Muscle layer of duodenum (tissue), 2 donors: ENCODE results near the gene OGDH.

Experiments used
- H3K27ac ChIP-seq: one replicate; pipeline ENCODE4 v1.7.0; 2013; ENCODE audit warnings: mild to moderate bottlenecking, low read length
- H3K27me3 ChIP-seq: one replicate; pipeline ENCODE4 v1.7.0; 2013; ENCODE audit warnings: low read depth, mild to moderate bottlenecking, control low read depth, low read length
- H3K36me3 ChIP-seq, 2 donors: one replicate each; pipeline ENCODE4 v1.7.0; 2013; ENCODE audit warnings: low read length in 2 of 2, control low read depth in 1 of 2, mild to moderate bottlenecking in 1 of 2; ENCODE audit not compliant: insufficient read depth in 2 of 2, control insufficient read depth in 1 of 2
- H3K4me1 ChIP-seq, 2 donors: one replicate each; pipeline ENCODE4 v1.7.0; 2013; ENCODE audit warnings: low read length in 2 of 2, mild to moderate bottlenecking in 2 of 2, control low read depth in 1 of 2, moderate library complexity in 1 of 2; ENCODE audit not compliant: insufficient read depth in 2 of 2, control insufficient read depth in 1 of 2
- H3K4me3 ChIP-seq, 2 donors: one replicate each; pipeline ENCODE4 v1.7.0; 2013; ENCODE audit warnings: low read length in 2 of 2, low read depth in 1 of 2, mild to moderate bottlenecking in 1 of 2
- H3K9me3 ChIP-seq, 2 donors: one replicate each; pipeline ENCODE4 v1.7.0; 2013; ENCODE audit warnings: low read length in 2 of 2, control low read depth in 1 of 2, mild to moderate bottlenecking in 1 of 2; ENCODE audit not compliant: control insufficient read depth in 1 of 2
- donor health status: healthy.

OGDH gene

DNA sequence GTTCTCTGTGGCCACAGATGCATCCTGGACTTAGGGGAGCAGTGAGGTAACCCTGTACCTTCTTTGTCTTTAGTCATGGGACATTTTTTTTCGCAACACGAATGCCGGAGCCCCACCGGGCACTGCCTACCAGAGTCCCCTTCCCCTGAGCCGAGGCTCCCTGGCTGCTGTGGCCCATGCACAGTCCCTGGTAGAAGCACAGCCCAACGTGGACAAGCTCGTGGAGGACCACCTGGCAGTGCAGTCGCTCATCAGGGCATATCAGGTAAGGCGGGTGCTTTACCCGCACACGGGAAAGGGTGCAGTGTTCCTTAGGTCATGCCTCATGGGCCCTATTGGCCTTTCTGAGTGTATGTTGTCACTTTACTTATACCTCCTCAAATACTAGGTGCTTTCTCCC lies 38.8 kb downstream of the OGDH start:
- peaks cover 36 to 39% of the 10 kb centered on the region in 2 donors for H3K36me3 ChIP-seq
- no peak overlapping the region for H3K4me3 ChIP-seq
- no peaks in the 10 kb centered on the region for H3K27me3 ChIP-seq
- no peak overlapping the region for H3K27ac ChIP-seq
- peaks cover 4% of the 10 kb centered on the region in 2 donors for H3K4me1 ChIP-seq
- H3K9me3 ChIP-seq: no peaks in the 10 kb centered on the region

DNA sequence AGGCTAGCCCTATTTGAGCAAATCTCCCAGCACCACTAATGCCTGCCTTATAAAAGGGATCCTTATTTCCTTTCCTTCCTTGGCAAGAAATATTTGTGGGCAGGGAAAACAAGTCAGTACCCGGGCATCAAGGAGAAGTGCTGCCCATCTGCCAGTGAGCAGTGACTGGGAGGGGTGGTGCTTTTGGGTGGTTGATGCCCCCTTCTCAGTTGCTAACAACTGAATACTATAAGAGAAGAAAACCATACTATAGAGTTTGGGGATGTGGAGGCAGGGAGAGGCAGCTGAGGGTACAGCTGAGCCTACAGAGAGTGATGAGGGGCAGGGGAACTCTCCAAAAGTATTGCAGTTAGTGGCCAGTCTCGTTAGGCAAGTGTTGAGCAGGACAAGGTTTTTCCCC lies 39.3 kb downstream of the OGDH start:
- no peaks in the 10 kb centered on the region for H3K9me3 ChIP-seq
- H3K27me3 ChIP-seq: no peaks in the 10 kb centered on the region
- H3K36me3 ChIP-seq: peaks cover 37 to 39% of the 10 kb centered on the region in 2 donors
- no peak overlapping the region for H3K27ac ChIP-seq
- H3K4me1 ChIP-seq: no peaks in the 10 kb centered on the region
- H3K4me3 ChIP-seq: no peak overlapping the region

DNA sequence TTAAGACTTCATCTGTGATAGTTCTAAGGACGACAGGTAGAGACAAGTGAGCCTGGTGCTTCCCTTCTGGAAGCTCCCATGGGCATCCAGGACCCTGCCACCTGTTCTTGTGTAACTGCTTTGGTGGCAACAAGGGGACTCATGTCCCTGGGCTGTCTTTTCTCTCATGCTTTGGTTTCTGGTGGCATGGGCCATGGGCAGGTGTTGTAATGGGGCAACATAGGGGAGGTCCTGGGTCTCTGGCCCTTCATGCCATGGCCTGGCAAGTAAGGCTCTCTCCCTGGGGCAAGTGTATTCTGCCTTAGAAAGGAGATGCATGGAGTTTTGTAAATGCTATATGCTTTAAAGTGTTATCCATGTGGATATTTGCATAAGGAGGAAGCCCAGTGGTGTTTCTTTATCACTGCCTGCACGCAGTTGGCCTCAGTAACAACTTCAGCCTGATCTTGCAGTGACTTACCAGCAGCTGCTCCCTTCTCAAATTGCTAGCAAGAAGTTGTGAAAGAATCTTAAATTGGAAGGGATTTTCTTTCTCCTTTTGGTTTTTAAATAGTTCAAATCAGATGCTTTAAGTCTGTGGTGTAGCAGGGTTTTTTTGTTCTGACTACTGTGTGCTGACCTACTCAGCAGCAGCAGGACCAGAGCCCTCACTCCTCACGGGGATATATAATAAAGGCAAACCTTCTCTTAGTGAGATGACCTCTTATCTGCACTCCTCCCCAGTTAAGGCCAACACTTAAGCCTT lies 39.9 kb downstream of the OGDH start:
- Histone ChIP-seq H3K27ac (no peak overlapping the region), H3K36me3 (peaks cover 37 to 39% of the 10 kb centered on the region in 2 donors)

DNA sequence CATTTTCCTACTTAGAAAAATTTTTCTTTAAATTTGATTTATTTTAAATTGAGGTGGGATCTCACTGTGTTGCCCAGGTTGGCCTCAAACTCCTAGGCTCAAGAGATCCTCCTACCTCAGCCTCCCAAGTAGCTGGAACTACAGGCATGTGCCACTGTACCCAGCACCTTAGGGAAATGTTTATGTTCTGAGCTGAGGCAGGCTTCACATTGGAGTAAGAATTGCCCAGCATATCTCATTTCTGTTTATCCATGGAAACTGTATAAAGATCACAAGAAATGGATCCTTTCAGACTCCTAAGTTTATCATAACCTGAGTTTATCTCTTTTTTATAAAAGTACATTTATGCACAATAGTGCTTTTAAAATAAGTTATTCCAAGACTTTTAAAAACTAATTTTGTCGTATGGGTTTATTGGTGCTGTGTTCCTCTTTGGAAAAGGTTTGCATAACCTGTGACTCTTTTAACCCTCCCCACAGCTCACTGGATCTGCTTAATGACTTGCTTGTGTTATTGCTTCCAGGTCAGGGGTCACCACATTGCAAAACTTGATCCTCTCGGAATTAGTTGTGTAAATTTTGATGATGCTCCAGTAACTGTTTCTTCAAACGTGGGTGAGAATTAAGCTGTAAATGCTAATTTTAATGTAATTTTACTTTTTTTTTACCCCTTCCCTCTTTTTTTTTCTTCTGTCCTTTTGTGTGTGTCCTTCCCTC lies 40.7 kb downstream of the OGDH start:
- H3K4me3 ChIP-seq: no peak overlapping the region
- H3K27ac ChIP-seq: no peak overlapping the region
- no peaks in the 10 kb centered on the region for H3K9me3 ChIP-seq
- no peaks in the 10 kb centered on the region for H3K27me3 ChIP-seq
- H3K36me3 ChIP-seq: peaks cover 37 to 39% of the 10 kb centered on the region in 2 donors
- H3K4me1 ChIP-seq: no peaks in the 10 kb centered on the region

More for the DNA sequence above, 39.9 kb downstream of the OGDH start:
- Histone ChIP-seq H3K4me1 (no peaks in the 10 kb centered on the region), H3K9me3 (no peaks in the 10 kb centered on the region), H3K27me3 (no peaks in the 10 kb centered on the region), H3K4me3 (no peak overlapping the region)

DNA sequence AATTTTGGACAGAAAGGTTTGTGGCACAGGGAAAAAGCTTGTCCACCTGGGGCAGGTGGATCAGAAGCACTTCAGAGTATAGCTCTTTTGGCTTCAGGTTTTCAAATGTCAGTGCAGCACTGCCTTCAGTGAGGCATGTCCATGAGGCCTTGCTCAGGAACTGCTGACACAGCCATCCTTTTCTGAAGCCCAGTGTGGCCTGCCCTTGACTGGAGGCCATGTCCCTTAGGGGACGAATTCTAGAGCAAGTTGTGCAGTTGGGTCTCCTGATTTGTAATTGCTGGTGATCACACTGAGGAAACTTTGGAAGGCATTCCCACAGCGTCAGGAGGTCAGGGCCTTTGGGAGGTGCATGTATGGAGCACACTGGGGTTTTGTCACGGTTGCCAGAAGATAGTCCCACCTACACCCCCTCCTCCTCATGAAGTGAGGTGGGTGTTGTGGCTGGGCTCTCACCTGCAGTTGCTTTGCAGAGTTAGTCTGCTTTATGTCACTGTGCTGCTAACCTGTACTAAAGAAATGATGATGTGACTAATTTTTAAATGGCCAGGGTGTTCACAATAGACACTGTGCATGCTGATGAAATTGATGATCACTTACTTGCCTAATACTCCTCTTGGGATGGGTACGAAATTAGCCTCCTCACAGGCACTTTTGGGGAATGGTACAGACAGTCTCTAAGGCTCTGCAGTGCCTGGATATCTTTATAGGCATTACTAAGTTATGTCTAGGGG lies 41.7 kb downstream of the OGDH start:
- Histone ChIP-seq H3K27me3 (no peaks in the 10 kb centered on the region), H3K4me3 (no peak overlapping the region), H3K36me3 (peaks cover 37 to 39% of the 10 kb centered on the region in 2 donors), H3K27ac (no peak overlapping the region), H3K4me1 (no peaks in the 10 kb centered on the region), H3K9me3 (no peaks in the 10 kb centered on the region)

DNA sequence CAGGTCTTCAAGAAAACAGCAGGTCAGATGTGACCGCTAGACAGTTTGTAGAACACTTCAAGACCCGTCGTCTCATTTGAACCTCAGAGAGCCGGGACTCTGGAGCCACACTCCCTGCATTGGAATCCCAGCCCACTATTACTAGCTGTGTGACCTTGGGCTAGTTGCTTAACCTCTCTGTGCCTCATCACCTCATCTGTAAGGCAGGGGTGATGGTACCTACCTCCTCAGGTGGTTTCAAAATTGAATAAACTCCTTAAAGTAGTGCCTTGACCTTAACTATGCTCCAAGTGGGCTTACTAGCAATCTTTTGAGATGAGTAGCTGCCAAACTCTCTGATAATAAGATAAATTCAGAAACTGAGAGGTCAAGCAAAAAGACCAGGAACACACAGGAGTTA lies 43.8 kb downstream of the OGDH start:
- Histone ChIP-seq H3K4me1 (no peaks in the 10 kb centered on the region), H3K36me3 (peaks cover 44 to 48% of the 10 kb centered on the region in 2 donors), H3K9me3 (no peaks in the 10 kb centered on the region), H3K27me3 (no peaks in the 10 kb centered on the region), H3K27ac (no peak overlapping the region), H3K4me3 (no peak overlapping the region)

DNA sequence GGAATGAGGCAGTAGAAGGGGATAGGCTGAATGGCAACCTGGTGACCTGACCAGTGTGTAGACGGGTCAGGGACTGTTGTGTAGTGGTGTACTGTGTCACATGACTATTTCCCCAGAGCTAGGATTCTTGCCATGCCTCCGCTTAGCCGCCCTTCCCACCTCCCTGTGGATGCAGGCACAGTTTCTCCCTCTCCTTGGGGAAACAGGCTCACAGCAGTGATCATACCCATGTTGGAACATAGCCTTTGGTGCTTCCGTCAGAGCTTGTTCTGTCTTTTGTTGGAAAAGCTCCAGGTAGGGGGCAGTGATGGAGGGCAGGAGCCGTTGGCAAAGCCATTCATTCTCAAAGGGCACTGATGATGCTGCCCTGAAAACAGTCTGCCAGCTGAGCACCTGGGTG lies 44.3 kb downstream of the OGDH start:
- no peaks in the 10 kb centered on the region for H3K27me3 ChIP-seq
- no peaks in the 10 kb centered on the region for H3K9me3 ChIP-seq
- H3K27ac ChIP-seq: no peak overlapping the region
- H3K4me1 ChIP-seq: no peaks in the 10 kb centered on the region
- H3K4me3 ChIP-seq: no peak overlapping the region
- H3K36me3 ChIP-seq: peaks cover 46 to 49% of the 10 kb centered on the region in 2 donors

DNA sequence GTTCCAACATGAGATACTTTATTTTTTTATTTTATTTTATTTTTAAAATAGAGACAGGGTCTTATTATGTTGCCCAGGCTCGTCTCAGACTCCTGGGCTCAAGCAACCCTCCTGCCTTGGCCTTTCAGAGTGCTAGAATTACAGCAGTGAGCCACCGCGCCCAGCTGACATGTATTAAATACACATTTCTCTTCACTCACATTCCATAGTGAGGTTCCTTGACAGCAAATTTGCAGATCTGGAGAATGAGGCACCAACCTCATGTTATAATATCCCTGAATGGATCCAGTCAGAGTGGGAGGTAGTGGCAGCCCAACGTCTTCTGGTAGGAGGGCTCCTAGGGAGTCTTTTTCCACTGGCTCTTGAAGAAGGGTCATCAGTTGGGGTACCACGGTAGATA lies 46.1 kb downstream of the OGDH start:
- Histone ChIP-seq H3K27ac (no peak overlapping the region), H3K4me3 (no peak overlapping the region), H3K9me3 (no peaks in the 10 kb centered on the region), H3K27me3 (no peaks in the 10 kb centered on the region), H3K4me1 (no peaks in the 10 kb centered on the region), H3K36me3 (peaks cover 54 to 58% of the 10 kb centered on the region in 2 donors)

DNA sequence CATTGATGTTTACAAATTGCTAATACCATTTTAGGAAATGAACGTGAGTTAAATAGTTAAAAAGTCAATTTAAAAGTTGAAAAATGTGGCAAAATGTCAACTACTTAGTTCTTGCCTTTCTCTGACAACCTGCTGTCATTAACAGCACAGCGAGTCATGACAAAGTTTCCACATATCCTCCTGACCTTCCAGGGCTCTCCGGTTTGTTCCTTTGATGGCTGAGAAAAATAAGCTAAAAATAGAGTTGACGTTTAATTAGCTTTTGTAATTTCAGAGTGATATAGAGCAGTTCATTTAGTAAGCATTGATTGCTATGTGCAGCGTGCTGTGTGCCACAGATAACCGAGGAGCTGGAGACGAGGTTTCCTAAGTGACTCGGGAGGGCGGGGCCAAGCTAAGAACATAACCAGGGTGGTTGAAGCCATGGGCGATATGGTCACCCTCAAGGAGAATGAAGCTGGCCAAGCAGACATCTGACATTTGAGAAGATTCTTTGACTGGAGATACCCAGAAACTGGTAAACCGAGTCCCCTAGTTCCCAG lies 47.9 kb downstream of the OGDH start:
- no peaks in the 10 kb centered on the region for H3K4me1 ChIP-seq
- no peaks in the 10 kb centered on the region for H3K9me3 ChIP-seq
- H3K27ac ChIP-seq: no peak overlapping the region
- H3K4me3 ChIP-seq: no peak overlapping the region
- no peaks in the 10 kb centered on the region for H3K27me3 ChIP-seq
- H3K36me3 ChIP-seq: peaks cover 40 to 50% of the 10 kb centered on the region in 2 donors

DNA sequence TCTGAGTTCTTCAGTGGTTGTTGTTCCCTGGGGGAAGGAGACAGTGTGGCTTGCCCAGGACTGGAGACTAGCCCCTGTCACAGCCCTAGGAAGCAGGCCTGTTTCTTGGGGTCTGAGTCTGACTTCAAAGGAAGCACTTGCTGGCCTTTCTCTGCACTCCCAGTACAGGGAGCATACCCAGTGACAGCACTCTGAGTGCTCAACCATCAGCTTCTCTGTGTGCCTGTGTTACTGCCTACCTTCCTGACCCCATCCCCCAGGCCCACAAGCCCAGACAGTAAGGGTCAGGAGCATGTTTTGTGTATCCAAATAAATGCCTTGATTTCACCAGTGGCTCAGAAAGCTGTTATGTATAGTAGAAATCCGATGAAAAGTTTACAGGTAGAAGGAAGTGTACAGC lies 48.9 kb downstream of the OGDH start:
- H3K27me3 ChIP-seq: no peaks in the 10 kb centered on the region
- H3K27ac ChIP-seq: no peak overlapping the region
- H3K4me1 ChIP-seq: no peaks in the 10 kb centered on the region
- peaks cover 40 to 41% of the 10 kb centered on the region in 2 donors for H3K36me3 ChIP-seq
- H3K4me3 ChIP-seq: no peak overlapping the region
- peaks cover 0 to 1% of the 10 kb centered on the region in 2 donors for H3K9me3 ChIP-seq

DNA sequence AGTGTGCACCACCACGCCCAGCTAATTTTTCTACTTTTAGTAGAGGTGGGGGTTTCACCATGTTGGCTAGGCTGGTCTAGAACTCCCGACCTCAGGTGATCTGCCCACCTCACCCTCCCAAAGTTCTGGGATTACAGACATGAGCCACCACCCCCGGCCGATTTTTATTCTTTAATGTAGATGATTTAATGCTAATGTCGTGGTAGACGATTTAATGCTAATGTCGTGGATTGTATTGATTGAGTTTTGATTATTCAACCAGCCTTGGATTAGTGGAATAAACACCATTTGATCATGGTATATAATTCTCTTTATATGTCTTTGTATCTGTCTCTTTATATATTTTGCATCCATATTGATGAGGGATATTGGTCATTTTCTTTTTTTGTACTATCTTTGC lies 52.6 kb downstream of the OGDH start:
- H3K27ac ChIP-seq: no peak overlapping the region
- H3K4me1 ChIP-seq: no peaks in the 10 kb centered on the region
- no peak overlapping the region for H3K4me3 ChIP-seq
- H3K36me3 ChIP-seq: peaks cover 43 to 60% of the 10 kb centered on the region in 2 donors
- H3K9me3 ChIP-seq: peaks cover 6 to 14% of the 10 kb centered on the region in 2 donors
- H3K27me3 ChIP-seq: no peaks in the 10 kb centered on the region
